Thymus (tissue), 11 donors: Measurements from ENCODE around the gene STK32C. TPM values are rescaled to one million over a fixed set of nuclear protein-coding genes. Genes with fewer than 3 reads are reported as not detected.
"Not testable (repeated sequence)": the region's sequence is repeated elsewhere in the genome, so short reads cannot be mapped to it uniquely, and the experiment has no call there.

Experiments
- DNase-seq, 9 donors: peaks; one replicate each; pipeline ENCODE4 v3.0.0-alpha.2; 2013; ENCODE audit warnings: low spot score in 9 of 9, low read depth in 6 of 9, missing footprints in 1 of 9
- H3K27ac ChIP-seq, 2 donors: one replicate each; pipeline ENCODE4 v1.5.1; 2013; ENCODE audit warnings: control low read depth in 1 of 2, low read depth in 1 of 2, low read length in 1 of 2, mild to moderate bottlenecking in 1 of 2, moderate library complexity in 1 of 2
- H3K27me3 ChIP-seq, 2 donors: one replicate each; pipeline ENCODE4 v1.5.1; 2013; ENCODE audit warnings: low read length in 1 of 2; ENCODE audit not compliant: control insufficient read depth in 2 of 2, insufficient read depth in 1 of 2
- H3K36me3 ChIP-seq, 2 donors: one replicate each; pipeline ENCODE4 v1.5.1; 2013; ENCODE audit warnings: low read length in 1 of 2, mild to moderate bottlenecking in 1 of 2, moderate library complexity in 1 of 2; ENCODE audit not compliant: control insufficient read depth in 2 of 2, insufficient read depth in 2 of 2
- H3K4me1 ChIP-seq, 2 donors: one replicate each; pipeline ENCODE4 v1.5.1; 2013; ENCODE audit warnings: low read length in 2 of 2; ENCODE audit not compliant: control insufficient read depth in 2 of 2, insufficient read depth in 2 of 2
- H3K4me3 ChIP-seq, 2 donors: one replicate each; pipeline ENCODE4 v1.5.1; 2013; ENCODE audit warnings: low read length in 2 of 2, control low read depth in 1 of 2, mild to moderate bottlenecking in 1 of 2
- H3K9me3 ChIP-seq, 2 donors: one replicate each; pipeline ENCODE4 v1.5.1; 2013; ENCODE audit warnings: low read length in 1 of 2, mild to moderate bottlenecking in 1 of 2; ENCODE audit not compliant: control insufficient read depth in 2 of 2, insufficient read depth in 1 of 2
- WGBS: extraction: QIAGEN DNeasy Blood & Tissue Kit; methylation state at CpG from one replicate; pipeline ENCODE4 v1.1.7; 2013; 5-methylcytosine and 5-hydroxymethylcytosine counted together
- polyA plus RNA-seq: library from polyadenylated mRNA; stranded (reverse); fragments of 200-250 nt; gene quantifications from one replicate; pipeline ENCODE4 v1.2.3, GENCODE V29; 2013
- total RNA-seq: library from RNA; stranded (reverse); fragments of 120-200 nt; gene quantifications from one replicate; pipeline ENCODE4 v1.2.4, GENCODE V29; 2013
- donor health status: healthy.

STK32C gene
- total and polyA plus RNA-seq, 2 donors, result 18.2 to 18.7 TPM

DNA sequence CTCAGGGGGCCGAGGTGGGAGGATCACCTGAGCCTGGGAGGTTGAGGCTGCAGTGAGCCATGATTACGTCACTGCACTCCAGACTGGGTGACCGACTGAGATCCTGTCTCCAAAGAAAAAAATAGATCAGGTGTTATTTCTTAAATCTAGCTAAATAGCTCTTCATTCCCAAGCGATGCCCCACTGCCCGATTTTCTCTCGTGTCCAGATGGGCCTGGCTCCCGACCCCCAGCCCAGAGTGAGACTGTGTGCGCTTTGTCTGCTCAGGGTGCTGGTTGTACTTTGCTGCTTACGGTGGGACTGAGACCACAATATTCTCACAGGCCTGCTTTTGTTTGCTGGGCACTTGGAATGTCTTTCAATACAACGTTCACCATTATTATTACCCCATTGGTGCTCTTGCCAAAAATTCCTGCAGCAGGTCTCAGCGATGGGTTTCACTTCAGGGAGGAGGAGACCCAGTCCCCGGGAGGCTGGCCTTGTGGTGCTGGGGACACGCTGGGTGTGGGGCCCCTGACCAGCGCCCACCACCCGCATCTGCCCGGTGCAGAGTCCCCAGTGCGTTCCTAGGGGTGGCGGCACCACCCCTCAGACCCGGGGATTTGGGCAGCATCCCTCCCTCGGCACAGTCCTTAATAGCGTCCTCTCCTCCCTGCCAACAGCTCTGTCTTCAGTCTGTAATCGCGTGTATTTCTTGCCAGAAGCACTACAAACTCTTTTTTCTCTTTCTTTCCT is 141.4 kb downstream of the STK32C start:
- 93% methylated on average over 23 of the region's 23 CpGs for WGBS
- Histone ChIP-seq H3K27me3 (peaks cover 0 to 21% of the 10 kb centered on the region in 2 donors), H3K9me3 (no peaks in the 10 kb centered on the region), H3K36me3 (no peaks in the 10 kb centered on the region), H3K27ac (no peak overlapping the region), H3K4me3 (no peak overlapping the region), H3K4me1 (peaks cover 0 to 13% of the 10 kb centered on the region in 2 donors)
- DNase-seq, result no peak

DNA sequence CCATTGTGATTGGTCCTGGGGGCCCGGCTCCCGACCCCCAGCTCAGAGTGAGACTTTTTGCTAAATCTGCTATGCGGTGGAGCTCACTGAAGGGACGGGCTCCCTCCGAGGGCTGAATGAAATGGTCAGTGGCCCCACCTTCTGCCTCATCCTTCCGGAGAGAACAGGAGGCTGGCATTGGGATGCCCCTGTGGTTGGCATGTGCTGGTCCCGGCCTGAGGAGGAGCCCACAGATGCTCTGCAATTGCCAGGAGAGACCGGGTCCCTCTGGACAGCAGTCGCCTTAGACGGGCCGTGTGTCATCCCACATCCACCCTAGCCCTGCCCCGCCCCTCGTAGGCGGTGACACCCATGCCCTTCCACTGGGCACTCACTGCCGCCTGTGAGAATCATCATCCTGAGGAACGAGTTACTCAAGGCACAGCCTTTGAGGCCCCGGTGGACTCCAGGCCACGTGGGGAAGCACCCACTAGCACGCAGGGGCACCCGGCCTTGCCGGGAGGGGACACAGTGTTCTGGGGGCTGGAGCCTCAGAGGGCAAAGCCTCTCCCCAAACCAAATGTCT is 142.3 kb downstream of the STK32C start:
- no peaks in the 10 kb centered on the region for H3K9me3 ChIP-seq
- 91% methylated on average over 21 of the region's 21 CpGs for WGBS
- no peak for DNase-seq
- H3K27me3 ChIP-seq, result peaks cover 0 to 21% of the 10 kb centered on the region in 2 donors
- H3K36me3 ChIP-seq, result no peaks in the 10 kb centered on the region
- H3K27ac ChIP-seq, result no peak overlapping the region
- peaks cover 0 to 13% of the 10 kb centered on the region in 2 donors for H3K4me1 ChIP-seq
- no peak overlapping the region for H3K4me3 ChIP-seq

DNA sequence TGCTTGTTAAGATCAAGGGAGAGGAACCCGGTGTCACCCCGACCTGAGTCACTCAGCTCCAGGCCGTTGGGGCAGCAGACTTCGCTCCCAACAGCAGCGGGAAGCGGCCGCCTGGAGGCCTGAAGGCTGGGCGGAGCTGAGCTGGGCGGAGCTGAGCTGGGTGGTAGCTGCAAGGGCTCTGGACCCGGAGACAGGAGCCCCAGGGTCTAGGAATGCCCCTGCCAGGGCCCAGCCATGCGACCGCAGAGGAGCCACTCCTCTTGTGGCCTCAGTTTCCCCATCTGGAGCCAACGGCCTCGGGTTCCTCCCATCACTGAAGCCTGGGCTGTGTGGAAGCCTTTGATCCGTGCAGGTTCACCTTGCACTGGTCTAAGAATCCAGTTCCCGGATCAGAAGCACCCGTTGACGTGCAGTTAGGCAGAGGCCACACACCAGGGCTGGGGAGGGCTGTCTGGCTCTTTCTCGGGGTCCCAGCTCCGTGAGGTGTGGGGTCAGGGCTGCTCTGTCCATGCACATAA is 142.9 kb downstream of the STK32C start:
- H3K4me1 ChIP-seq, result peaks cover 0 to 13% of the 10 kb centered on the region in 2 donors
- H3K9me3 ChIP-seq, result no peaks in the 10 kb centered on the region
- WGBS, result 60% methylated on average over 20 of the region's 20 CpGs
- peaks cover 0 to 21% of the 10 kb centered on the region in 2 donors for H3K27me3 ChIP-seq
- H3K27ac ChIP-seq, result no peak overlapping the region
- no peak for DNase-seq
- H3K4me3 ChIP-seq, result no peak overlapping the region
- H3K36me3 ChIP-seq, result no peaks in the 10 kb centered on the region

DNA sequence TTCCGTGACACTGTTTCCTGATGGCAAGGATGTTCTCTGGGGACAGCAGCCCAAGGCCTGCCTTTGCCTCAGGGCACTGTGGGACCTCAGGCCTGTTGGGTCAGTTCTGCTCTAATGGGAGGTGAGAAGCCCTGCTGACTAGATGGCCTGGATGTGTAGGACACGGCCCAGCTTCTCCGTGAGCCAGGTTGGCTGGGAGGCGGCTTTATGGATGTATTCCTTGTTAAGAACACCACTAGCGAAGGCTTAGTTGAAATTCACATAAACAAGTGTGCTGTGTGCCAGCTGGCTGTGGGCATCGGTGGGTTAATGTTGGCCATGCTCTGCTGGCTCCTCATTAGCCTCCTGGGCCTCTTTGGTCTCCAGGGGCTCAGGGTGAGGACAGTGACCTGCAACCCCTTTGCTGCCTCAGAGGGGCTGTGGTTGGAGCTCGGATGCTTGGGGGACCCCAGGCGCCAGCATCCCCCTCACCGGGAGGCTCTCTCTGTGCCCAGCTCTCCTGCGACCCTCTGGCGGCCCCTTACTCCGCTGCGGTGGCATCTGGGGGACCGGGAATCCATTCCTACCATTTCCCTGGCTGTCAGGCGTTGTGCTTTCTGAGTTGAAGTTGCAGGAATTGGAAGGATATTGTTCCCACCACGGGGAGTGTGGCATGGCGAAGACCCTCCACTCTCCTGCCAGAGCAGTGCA is 143.8 kb downstream of the STK32C start:
- H3K36me3 ChIP-seq, result no peaks in the 10 kb centered on the region
- WGBS, result 89% methylated on average over 17 of the region's 17 CpGs
- peaks cover 0 to 13% of the 10 kb centered on the region in 2 donors for H3K4me1 ChIP-seq
- H3K27me3 ChIP-seq, result peaks cover 0 to 21% of the 10 kb centered on the region in 2 donors
- H3K27ac ChIP-seq, result no peak overlapping the region
- no peak overlapping the region for H3K4me3 ChIP-seq
- no peak for DNase-seq
- H3K9me3 ChIP-seq, result no peaks in the 10 kb centered on the region

DNA sequence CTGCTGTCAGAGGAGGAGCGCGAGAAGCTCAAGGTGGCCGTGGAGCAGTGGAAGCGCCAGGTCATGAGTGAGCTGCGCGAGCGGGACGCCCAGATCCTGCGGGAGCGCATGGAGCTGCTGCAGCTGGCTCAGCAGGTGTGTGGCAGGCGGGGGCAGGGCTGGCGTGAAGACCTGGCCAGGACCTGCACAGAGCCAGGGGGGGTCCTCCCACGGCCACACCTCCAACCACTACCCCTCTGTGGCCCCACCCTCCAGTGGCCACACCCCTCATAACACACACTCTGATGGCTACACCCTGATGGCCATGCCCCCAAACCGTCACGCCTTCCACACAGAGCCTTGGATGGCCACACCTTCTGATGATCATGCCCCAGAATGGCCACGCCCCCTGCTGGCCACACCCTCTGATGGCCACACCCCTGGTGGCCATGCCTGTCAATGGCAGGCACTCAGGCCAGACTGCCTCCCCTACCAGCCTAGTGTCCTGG is 144.4 kb downstream of the STK32C start:
- Histone ChIP-seq H3K27me3 (peaks cover 0 to 21% of the 10 kb centered on the region in 2 donors), H3K36me3 (no peaks in the 10 kb centered on the region), H3K27ac (no peak overlapping the region), H3K4me1 (peaks cover 0 to 13% of the 10 kb centered on the region in 2 donors), H3K4me3 (no peak overlapping the region), H3K9me3 (no peaks in the 10 kb centered on the region)
- 68% methylated on average over 16 of the region's 16 CpGs for WGBS
- DNase-seq, result no peak

DNA sequence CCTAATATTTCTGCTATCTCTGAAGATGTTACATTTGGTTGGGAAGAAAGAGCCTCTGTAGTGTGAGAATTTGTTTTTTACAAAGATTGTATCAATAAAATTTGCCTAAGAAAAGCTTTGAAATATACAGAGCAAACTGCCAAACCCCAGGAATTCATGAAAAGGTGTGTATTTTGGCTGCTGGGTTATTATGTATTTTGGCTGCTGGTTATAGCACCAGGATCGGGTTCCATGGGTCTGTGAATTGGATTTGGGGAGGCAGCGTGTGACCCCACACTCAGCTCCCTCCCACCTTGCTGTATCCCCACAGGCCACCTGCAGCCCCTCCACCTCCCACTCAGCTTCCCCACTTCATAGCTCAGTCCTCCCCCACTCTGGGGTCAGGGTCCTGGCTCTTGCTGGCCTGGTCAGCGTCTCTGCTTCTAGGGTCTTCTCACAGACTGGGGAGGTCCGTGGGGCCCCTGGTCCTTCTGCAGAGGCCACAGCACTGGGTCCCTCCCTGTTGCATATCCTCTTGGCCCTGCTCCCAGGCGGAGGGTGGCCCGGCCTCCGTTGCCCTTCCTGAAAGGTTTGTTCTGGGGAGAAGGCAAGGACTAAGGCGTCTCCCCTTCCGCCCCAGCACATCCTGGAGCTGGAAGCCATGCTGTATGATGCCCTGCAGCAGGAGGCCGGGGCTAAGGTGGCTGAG is 145.0 kb downstream of the STK32C start:
- H3K27me3 ChIP-seq, result peaks cover 0 to 21% of the 10 kb centered on the region in 2 donors
- no peak for DNase-seq
- 75% methylated on average over 10 of the region's 10 CpGs for WGBS
- H3K27ac ChIP-seq, result no peak overlapping the region
- H3K4me3 ChIP-seq, result no peak overlapping the region
- peaks cover 0 to 13% of the 10 kb centered on the region in 2 donors for H3K4me1 ChIP-seq
- H3K9me3 ChIP-seq, result no peaks in the 10 kb centered on the region
- no peaks in the 10 kb centered on the region for H3K36me3 ChIP-seq

DNA sequence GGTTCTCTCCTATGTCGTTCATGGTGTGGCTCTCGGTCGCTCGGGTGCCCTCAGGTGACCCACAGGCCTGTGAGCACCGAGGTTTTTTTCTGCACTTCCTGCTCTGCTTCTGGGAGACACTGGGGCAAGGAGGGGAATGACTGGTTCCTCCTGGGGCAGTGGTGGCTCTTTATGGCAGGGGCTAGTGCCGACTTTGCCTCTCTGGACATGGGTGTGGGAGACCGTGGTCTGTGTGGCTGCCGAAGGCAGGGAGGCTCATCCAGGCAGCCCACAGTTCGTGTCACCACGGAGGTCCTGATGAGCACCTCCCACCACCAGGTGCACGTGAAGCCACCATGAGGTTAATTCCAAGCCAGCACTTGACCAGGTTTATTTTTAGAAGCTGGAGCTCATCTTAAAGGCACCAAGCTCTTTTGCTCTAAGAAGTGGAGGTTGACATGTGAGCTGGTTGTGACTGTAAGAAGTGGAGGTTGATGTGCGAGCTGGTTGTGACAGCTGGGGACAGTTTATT is 145.7 kb downstream of the STK32C start:
- Histone ChIP-seq H3K9me3 (no peaks in the 10 kb centered on the region), H3K4me1 (peaks cover 0 to 13% of the 10 kb centered on the region in 2 donors), H3K27me3 (peaks cover 0 to 21% of the 10 kb centered on the region in 2 donors), H3K4me3 (no peak overlapping the region), H3K27ac (no peak overlapping the region), H3K36me3 (no peaks in the 10 kb centered on the region)
- peak in 1 of 9 donors; percentile 23 for DNase-seq
- 19% methylated on average over 12 of the region's 12 CpGs for WGBS

DNA sequence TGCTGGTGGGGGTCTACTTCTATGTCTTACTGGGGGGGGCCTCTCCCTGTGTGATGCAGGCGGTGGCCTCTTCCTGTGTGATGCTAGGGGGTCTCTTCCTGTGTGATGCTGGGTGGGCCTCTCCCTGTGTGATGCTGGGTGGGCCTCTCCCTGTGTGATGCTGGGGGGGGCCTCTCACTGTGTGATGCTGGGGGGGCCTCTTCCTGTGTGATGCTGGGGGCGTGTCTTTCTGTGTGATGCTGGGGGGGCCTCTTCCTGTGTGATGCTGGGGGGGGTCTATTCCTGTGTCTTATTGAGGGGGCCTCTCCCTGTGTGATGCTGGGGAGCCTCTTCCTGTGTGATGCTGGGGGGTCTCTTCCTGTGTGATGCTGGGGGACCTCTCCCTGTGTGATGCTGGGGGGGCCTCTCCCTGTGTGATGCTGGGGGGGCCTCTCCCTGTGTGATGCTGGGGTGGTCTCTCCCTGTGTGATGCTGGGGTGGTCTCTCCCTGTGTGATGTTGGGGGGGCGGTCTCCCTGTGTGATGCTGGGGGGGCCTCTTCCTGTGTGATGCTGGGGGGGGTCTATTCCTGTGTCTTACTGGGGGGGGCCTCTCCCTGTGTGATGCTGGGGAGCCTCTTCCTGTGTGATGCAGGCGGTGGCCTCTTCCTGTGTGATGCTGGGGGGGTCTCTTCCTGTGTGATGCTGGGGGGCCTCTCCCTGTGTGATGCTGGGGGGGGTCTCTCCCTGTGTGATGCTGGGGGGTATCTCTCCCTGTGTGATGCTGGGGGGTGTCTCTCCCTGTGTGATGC is 146.7 kb downstream of the STK32C start:
- DNase-seq, H3K27ac ChIP-seq, H3K36me3 ChIP-seq, H3K9me3 ChIP-seq, H3K4me3 ChIP-seq: not testable (repeated sequence)
- Histone ChIP-seq H3K4me1 (peaks cover 0 to 13% of the 10 kb centered on the region in 2 donors), H3K27me3 (peaks cover 0 to 21% of the 10 kb centered on the region in 2 donors)
- WGBS, result 90% methylated on average over 2 of the region's 4 CpGs
